Sigmoid colon (tissue), 4 donors: Measurements from ENCODE around the gene MATN4.

ENCODE experiments used
- CTCF ChIP-seq, 4 experiments: fragments of 450-650 bp in 3 of 4; fragments of 200-600 bp in 1 of 4; IDR thresholded peaks; one replicate each; pipeline ENCODE4 v1.5.1; 2016 to 2019; ENCODE audit warnings: antibody characterized with exemption in 4 of 4, mild to moderate bottlenecking in 3 of 4, moderate library complexity in 2 of 4
- EP300 ChIP-seq, 4 donors: sonication (generic); formaldehyde crosslinking; IDR thresholded peaks; one replicate each; pipeline ENCODE4 v1.6.1; 2017; ENCODE audit warnings: antibody characterized with exemption in 4 of 4
- POLR2A ChIP-seq, 2 donors: fragments of 450-650 bp; IDR thresholded peaks; one replicate each; pipeline ENCODE4 v1.6.1; 2016; ENCODE audit warnings: antibody characterized with exemption in 2 of 2, mild to moderate bottlenecking in 2 of 2, moderate library complexity in 2 of 2
- POLR2AphosphoS5 ChIP-seq, 4 donors: sonication (generic); formaldehyde crosslinking; IDR thresholded peaks; one replicate each; pipeline ENCODE4 v1.6.1; 2017; ENCODE audit warnings: antibody characterized with exemption in 4 of 4

DNA sequence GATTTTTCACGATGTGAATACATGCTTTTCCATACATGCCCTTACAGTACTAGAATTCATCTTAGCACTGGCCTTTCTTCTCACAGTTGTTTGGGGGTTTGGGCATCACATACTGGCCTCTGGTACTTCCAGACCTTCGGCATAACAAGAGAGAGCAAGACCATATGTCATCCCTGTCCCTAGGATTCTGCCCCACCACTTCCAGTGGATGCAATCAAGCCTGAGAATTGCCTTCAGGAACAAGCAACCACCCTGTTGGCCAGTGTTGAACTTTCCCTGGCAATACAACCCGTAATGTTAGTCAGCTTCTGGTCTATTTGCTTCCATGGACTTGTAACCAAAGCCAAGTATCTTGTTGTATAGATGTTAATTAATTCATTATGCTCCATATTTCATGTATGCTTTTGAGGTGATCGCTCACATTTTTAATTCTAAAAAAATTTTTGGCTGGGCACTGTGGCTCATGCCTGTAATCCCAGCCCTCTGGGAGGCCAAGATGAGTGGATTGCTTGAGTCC, 38.3 kb downstream of the MATN4 start:
- TF ChIP-seq CTCF (IDR thresholded peaks at IDR 0.05) = no peak
- no peak for TF ChIP-seq POLR2A (IDR thresholded peaks at IDR 0.05)
- TF ChIP-seq POLR2AphosphoS5 (IDR thresholded peaks at IDR 0.05) = no peak
- no peak for TF ChIP-seq EP300 (IDR thresholded peaks at IDR 0.05)
